Gastrocnemius medialis (tissue), 4 donors: ENCODE results near the gene CCND1.

Experiments used
- POLR2A ChIP-seq, 2 donors: fragments of 450-650 bp; IDR thresholded peaks; one replicate each; pipeline ENCODE4 v1.6.1; 2017; ENCODE audit warnings: antibody characterized with exemption in 2 of 2, mild to moderate bottlenecking in 2 of 2, moderate library complexity in 2 of 2
- TF ChIP-seq, protein P1 (sequence below), 5 experiments: fragments of 450-650 bp in 3 of 5; fragments of 200-600 bp in 2 of 5; sonication (generic) in 2 of 5; IDR thresholded peaks in 4 of 5; conservative IDR thresholded peaks in 1 of 5; 1 replicate in 4 of 5; 2 replicates in 1 of 5; pipeline ENCODE4 v1.5.1; 2016 to 2019; ENCODE audit warnings: antibody characterized with exemption in 5 of 5, mild to moderate bottlenecking in 3 of 5, moderate library complexity in 3 of 5

- TF ChIP-seq, protein P1, sequence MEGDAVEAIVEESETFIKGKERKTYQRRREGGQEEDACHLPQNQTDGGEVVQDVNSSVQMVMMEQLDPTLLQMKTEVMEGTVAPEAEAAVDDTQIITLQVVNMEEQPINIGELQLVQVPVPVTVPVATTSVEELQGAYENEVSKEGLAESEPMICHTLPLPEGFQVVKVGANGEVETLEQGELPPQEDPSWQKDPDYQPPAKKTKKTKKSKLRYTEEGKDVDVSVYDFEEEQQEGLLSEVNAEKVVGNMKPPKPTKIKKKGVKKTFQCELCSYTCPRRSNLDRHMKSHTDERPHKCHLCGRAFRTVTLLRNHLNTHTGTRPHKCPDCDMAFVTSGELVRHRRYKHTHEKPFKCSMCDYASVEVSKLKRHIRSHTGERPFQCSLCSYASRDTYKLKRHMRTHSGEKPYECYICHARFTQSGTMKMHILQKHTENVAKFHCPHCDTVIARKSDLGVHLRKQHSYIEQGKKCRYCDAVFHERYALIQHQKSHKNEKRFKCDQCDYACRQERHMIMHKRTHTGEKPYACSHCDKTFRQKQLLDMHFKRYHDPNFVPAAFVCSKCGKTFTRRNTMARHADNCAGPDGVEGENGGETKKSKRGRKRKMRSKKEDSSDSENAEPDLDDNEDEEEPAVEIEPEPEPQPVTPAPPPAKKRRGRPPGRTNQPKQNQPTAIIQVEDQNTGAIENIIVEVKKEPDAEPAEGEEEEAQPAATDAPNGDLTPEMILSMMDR (IDR thresholded peaks at IDR 0.05 in 4 of 5, conservative IDR thresholded peaks at IDR 0.05 in 1 of 5): peak in 2 of 5 experiments; percentile 26 to 33
- TF ChIP-seq POLR2A (IDR thresholded peaks at IDR 0.05): no peak
Observed at GRCh38 chr11:69643646-69644045, 2.7 kb downstream of the CCND1 start.
